Right lobe of liver (tissue), 6 donors: Measurements from ENCODE around the gene NAXE. TPM values are rescaled to one million over a fixed set of nuclear protein-coding genes. Genes with fewer than 3 reads are reported as not detected.

Experiments
- ATAC-seq, 4 donors: fragments of 200-7000 bp; cut with Tn5 transposase; one replicate each; pipeline ENCODE4 v1.9.1; 2020; ENCODE audit warnings: mild to moderate bottlenecking in 4 of 4, moderate library complexity in 4 of 4
- DNase-seq, 3 donors: peaks; one replicate each; pipeline ENCODE4 v3.0.0-alpha.2; 2020
- H3K27ac ChIP-seq, 3 donors: fragments of 200-600 bp; one replicate each; pipeline ENCODE4 v1.8.0; 2022
- H3K27me3 ChIP-seq, 2 donors: fragments of 200-600 bp; one replicate each; pipeline ENCODE4 v1.8.0; 2022
- H3K36me3 ChIP-seq, 4 donors: fragments of 200-600 bp; sonication (generic) in 1 of 4; one replicate each; pipeline versions ENCODE4 v1.5.1 to v1.8.0; 2017 to 2022; ENCODE audit warnings: control low read depth in 1 of 4
- H3K4me1 ChIP-seq, 4 donors: fragments of 200-600 bp; sonication (generic) in 1 of 4; one replicate each; pipeline versions ENCODE4 v1.5.1 to v1.8.0; 2017 to 2022; ENCODE audit warnings: control low read depth in 1 of 4
- H3K4me3 ChIP-seq, 3 donors: fragments of 200-600 bp; one replicate each; pipeline ENCODE4 v1.8.0; 2022
- H3K9me3 ChIP-seq, 4 donors: fragments of 200-600 bp; sonication (generic) in 1 of 4; one replicate each; pipeline versions ENCODE4 v1.5.1 to v1.8.0; 2017 to 2022; ENCODE audit warnings: control low read depth in 1 of 4
- POLR2A ChIP-seq: fragments of 450-650 bp; IDR thresholded peaks from one replicate; pipeline ENCODE4 v1.6.1; 2017; ENCODE audit warnings: antibody characterized with exemption, mild to moderate bottlenecking
- WGBS: methylation state at CpG from one replicate; pipeline ENCODE4 v1.1.6; 2018; ENCODE audit warnings: low coverage, low lambda C conversion rate; ENCODE audit not compliant: insufficient coverage; ENCODE audit errors: missing lambda C conversion rate; 5-methylcytosine and 5-hydroxymethylcytosine counted together
- intact Hi-C, 2 donors: fragments of 100-400 bp; cut with DNase I; formaldehyde crosslinking; loops; one replicate each; pipeline versions ENCODE4 v1.11.2 to v1.14.1; 2022
- total RNA-seq, 6 experiments: library from RNA; depleted of rRNA in 2 of 6; stranded (reverse); fragments of >200 nt in 2 of 6; fragmentation: NEBNext Ultra II Directional in 3 of 6; extraction: Animal tissue kit (Norgen Biotek cat#: 25700) in 3 of 6; gene quantifications; one replicate each; pipeline versions ENCODE4 v1.1.0 to v1.2.4, GENCODE V29; 2016 to 2023
- TF ChIP-seq, protein P1 (sequence below), 4 donors: fragments of 200-600 bp in 3 of 4; fragments of 450-650 bp in 1 of 4; IDR thresholded peaks; one replicate each; pipeline versions ENCODE4 v1.5.1 to v1.8.0; 2016 to 2022; ENCODE audit warnings: antibody characterized with exemption in 4 of 4, mild to moderate bottlenecking in 2 of 4
- donor health status: DM: no; HTN: yes; CAD: no.
- donor health status: DM: no; HTN: no; CAD: no.
- donor health status: DM: no; HTN: no; CAD: no.
- donor health status: DM: no; HTN: yes; CAD: no.
- donor health status: DM: no; HTN: yes; CAD: no.

Gene NAXE
- total RNA-seq, 6 experiments from 2014 or later, result 37.7 to 72.3 (median 49.4) TPM

DNA sequence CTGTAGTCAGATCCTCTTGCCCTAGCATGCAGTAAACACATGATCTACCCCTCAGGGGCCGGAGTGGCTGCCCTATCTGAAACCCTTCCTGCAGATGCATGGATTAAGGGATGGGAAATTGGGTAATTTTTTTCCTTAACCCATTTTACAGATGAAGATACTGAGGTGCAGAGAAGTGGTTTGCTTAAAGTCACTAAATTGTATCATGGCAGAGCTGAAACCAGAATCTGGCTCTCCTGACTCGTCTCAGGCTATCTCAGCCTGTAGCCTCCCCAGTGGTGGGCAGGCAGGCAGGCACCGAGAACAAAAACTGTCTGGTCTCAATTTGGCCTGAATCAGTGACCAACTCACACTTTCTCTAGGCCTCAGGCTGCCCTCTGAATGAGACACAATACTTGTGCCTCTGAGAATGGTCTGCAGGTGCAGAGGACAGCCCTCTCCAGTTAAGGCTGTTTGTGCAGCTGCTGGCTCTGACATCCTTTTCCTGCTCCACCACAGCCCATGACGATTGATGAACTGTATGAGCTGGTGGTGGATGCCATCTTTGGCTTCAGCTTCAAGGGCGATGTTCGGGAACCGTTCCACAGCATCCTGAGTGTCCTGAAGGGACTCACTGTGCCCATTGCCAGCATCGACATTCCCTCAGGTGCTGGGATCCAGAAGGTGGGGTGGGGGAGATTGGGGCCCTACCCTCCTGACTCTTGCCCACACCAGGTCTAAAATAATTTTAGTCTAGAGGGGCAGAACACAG, 1.5 kb downstream of the NAXE start:
- intact Hi-C loops, result no loop called here
- H3K27ac ChIP-seq, result no peak overlapping the region
- 86% methylated on average over 5 of the region's 8 CpGs for WGBS
- DNase-seq (no peak), ATAC-seq (no peak)
- H3K4me3 ChIP-seq, result no peak overlapping the region
- H3K36me3 ChIP-seq, result peaks cover 0 to 20% (median 0%) of the 10 kb centered on the region in 4 donors
- H3K27me3 ChIP-seq, result no peaks in the 10 kb centered on the region
- peaks cover 0 to 5% (median 0%) of the 10 kb centered on the region in 4 donors for H3K4me1 ChIP-seq
- TF ChIP-seq, protein P1, sequence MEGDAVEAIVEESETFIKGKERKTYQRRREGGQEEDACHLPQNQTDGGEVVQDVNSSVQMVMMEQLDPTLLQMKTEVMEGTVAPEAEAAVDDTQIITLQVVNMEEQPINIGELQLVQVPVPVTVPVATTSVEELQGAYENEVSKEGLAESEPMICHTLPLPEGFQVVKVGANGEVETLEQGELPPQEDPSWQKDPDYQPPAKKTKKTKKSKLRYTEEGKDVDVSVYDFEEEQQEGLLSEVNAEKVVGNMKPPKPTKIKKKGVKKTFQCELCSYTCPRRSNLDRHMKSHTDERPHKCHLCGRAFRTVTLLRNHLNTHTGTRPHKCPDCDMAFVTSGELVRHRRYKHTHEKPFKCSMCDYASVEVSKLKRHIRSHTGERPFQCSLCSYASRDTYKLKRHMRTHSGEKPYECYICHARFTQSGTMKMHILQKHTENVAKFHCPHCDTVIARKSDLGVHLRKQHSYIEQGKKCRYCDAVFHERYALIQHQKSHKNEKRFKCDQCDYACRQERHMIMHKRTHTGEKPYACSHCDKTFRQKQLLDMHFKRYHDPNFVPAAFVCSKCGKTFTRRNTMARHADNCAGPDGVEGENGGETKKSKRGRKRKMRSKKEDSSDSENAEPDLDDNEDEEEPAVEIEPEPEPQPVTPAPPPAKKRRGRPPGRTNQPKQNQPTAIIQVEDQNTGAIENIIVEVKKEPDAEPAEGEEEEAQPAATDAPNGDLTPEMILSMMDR (IDR thresholded peaks at IDR 0.05), result no peak
- no peak for TF ChIP-seq POLR2A
- H3K9me3 ChIP-seq, result no peaks in the 10 kb centered on the region

DNA sequence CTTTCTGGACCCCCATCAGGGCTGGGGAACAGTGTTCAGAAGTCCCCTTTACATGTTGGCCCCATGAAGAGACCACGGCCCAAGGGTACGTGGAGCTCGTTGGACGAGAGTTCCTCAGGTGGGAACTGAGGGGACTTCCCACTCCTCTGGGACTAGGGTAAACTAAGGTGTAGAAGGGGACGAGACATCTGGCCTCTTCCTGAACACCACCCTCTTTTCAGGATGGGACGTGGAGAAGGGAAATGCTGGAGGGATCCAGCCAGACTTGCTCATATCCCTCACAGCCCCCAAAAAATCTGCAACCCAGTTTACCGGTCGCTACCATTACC, 2.0 kb downstream of the NAXE start:
- Histone ChIP-seq H3K9me3 (no peaks in the 10 kb centered on the region), H3K36me3 (peaks cover 0 to 26% (median 0%) of the 10 kb centered on the region in 4 donors), H3K27me3 (no peaks in the 10 kb centered on the region), H3K27ac (no peak overlapping the region), H3K4me1 (peaks cover 0 to 5% (median 0%) of the 10 kb centered on the region in 4 donors), H3K4me3 (no peak overlapping the region)
- WGBS, result 80% methylated on average over 2 of the region's 8 CpGs
- TF ChIP-seq POLR2A, result no peak
- TF ChIP-seq, protein P1 (IDR thresholded peaks at IDR 0.05), result no peak
- ATAC-seq (no peak), DNase-seq (no peak)
- intact Hi-C loops, result no loop called here

DNA sequence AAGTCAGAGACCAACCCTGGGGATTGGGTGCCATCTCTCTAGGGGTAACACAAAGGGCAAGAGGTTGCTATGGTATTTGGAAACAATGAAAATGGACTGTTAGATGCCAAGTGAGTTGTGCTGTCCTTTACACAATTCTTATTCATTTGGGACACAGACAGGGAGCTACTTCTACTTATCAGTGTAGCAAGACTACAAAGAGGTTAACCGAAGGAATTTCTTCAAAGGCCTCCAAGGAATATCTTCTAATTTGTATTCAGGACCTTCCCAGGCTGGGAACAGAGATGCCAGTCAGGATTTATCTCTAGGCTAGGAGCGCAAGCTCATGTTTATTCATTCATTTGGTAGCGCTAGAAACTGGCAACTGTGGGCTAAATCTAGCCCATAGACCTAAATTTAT, 2.6 kb downstream of the NAXE start:
- WGBS, result 92% methylated on average over 3 of the region's 3 CpGs
- H3K27me3 ChIP-seq, result no peaks in the 10 kb centered on the region
- H3K4me1 ChIP-seq, result peaks cover 0 to 5% (median 0%) of the 10 kb centered on the region in 4 donors
- DNase-seq (no peak), ATAC-seq (no peak)
- no peak overlapping the region for H3K4me3 ChIP-seq
- peaks cover 0 to 26% (median 0%) of the 10 kb centered on the region in 4 donors for H3K36me3 ChIP-seq
- TF ChIP-seq POLR2A, result no peak
- TF ChIP-seq, protein P1 (IDR thresholded peaks at IDR 0.05), result no peak
- intact Hi-C loops, result no loop called here
- no peak overlapping the region for H3K27ac ChIP-seq
- H3K9me3 ChIP-seq, result no peaks in the 10 kb centered on the region

DNA sequence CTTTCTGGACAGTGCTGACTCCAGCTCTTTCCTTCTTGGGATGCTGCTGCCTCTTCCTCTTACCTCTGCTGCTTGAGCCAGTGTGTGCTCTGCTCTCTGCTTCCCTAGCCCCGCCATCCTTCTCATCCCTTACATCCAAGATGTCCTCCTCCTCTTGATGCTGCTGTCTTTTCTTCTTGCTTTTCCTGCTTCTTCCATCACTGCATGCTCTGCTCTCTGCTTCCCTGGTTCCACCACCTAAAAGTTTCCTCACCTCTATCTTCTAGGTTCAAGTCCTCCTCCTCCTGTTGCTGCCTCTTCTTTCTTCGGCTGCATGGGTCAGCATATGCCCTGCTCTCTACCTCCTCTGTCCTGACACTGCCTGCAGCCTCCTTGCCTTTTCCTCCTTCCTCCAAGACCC, 3.4 kb downstream of the NAXE start:
- no peaks in the 10 kb centered on the region for H3K9me3 ChIP-seq
- H3K4me3 ChIP-seq, result no peak overlapping the region
- no peak for TF ChIP-seq POLR2A
- TF ChIP-seq, protein P1 (IDR thresholded peaks at IDR 0.05), result no peak
- no peak overlapping the region for H3K27ac ChIP-seq
- ATAC-seq (no peak), DNase-seq (no peak)
- WGBS, result 81% methylated on average over 2 of the region's 2 CpGs
- intact Hi-C loops, result no loop called here
- H3K27me3 ChIP-seq, result no peaks in the 10 kb centered on the region
- H3K4me1 ChIP-seq, result peaks cover 0 to 7% (median 0%) of the 10 kb centered on the region in 4 donors
- H3K36me3 ChIP-seq, result peaks cover 0 to 26% (median 0%) of the 10 kb centered on the region in 4 donors
